ENCODE results near the gene ENTPD3. TPM values are rescaled to one million over a fixed set of nuclear protein-coding genes. Genes with fewer than 3 reads are reported as not detected.

ENTPD3 gene
- total and polyA plus RNA-seq, 2 of the 13 experiments (the other 11 are each of a cell fraction or from before 2014, with no cell fraction given): 0.07 TPM; not detected in 1

- TF ChIP-seq FUBP1 (CRISPR knock-in tag; IDR thresholded peaks at IDR 0.05; ENCODE audit: borderline replicate concordance): no peak
- TF ChIP-seq PHB2 (IDR thresholded peaks at IDR 0.05; ENCODE audit: partially characterized antibody): no peak
- peak; percentile 89 for TF ChIP-seq RBM39 (IDR thresholded peaks at IDR 0.05; ENCODE audit: low read depth, low read length, poor library complexity, severe bottlenecking)
- no peak for TF ChIP-seq FOXP1 (IDR thresholded peaks at IDR 0.05)
- no peak for TF ChIP-seq FOXP1 (CRISPR knock-in tag; IDR thresholded peaks at IDR 0.05)
- TF ChIP-seq SIN3B (IDR thresholded peaks at IDR 0.05; ENCODE audit: low read length): peak; percentile 73; the same call in 1 of the 2 replicates
- TF ChIP-seq ZNF670 (CRISPR knock-in tag; IDR thresholded peaks at IDR 0.05; ENCODE audit: borderline replicate concordance): no peak; the same call in 1 of the 2 replicates
- TF ChIP-seq ZBTB3 (CRISPR knock-in tag; IDR thresholded peaks at IDR 0.05; ENCODE audit: borderline replicate concordance, low read depth): no peak
- TF ChIP-seq ZNF572 (CRISPR knock-in tag; IDR thresholded peaks at IDR 0.05): peak; percentile 86
- TF ChIP-seq, protein P1, sequence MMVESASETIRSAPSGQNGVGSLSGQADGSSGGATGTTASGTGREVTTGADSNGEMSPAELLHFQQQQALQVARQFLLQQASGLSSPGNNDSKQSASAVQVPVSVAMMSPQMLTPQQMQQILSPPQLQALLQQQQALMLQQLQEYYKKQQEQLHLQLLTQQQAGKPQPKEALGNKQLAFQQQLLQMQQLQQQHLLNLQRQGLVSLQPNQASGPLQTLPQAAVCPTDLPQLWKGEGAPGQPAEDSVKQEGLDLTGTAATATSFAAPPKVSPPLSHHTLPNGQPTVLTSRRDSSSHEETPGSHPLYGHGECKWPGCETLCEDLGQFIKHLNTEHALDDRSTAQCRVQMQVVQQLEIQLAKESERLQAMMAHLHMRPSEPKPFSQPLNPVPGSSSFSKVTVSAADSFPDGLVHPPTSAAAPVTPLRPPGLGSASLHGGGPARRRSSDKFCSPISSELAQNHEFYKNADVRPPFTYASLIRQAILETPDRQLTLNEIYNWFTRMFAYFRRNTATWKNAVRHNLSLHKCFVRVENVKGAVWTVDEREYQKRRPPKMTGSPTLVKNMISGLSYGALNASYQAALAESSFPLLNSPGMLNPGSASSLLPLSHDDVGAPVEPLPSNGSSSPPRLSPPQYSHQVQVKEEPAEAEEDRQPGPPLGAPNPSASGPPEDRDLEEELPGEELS (CRISPR knock-in tag; IDR thresholded peaks at IDR 0.05): no peak
- peak; percentile 70 for TF ChIP-seq NAIF1 (CRISPR knock-in tag; IDR thresholded peaks at IDR 0.05; ENCODE audit: borderline replicate concordance)
- TF ChIP-seq ZNF484 (CRISPR knock-in tag; IDR thresholded peaks at IDR 0.05; ENCODE audit: borderline replicate concordance, low read depth): no peak
- no peak for TF ChIP-seq CENPX (CRISPR knock-in tag; IDR thresholded peaks at IDR 0.05)
- peak; percentile 70; the same call in 1 of the 2 replicates for TF ChIP-seq MEIS2 (CRISPR knock-in tag; IDR thresholded peaks at IDR 0.05)
- 0 out of 2 replicates have a peak, but pooled peaks have one; percentile 43 for TF ChIP-seq GZF1 (CRISPR knock-in tag; IDR thresholded peaks at IDR 0.05)
- TF ChIP-seq RARA (CRISPR knock-in tag; IDR thresholded peaks at IDR 0.05): 0 out of 2 replicates have a peak, but pooled peaks have one; percentile 5
- no peak for TF ChIP-seq U2AF1 (optimal IDR thresholded peaks at IDR 0.05; ENCODE audit: low read depth, low read length)
- no peak; the same call in 1 of the 2 replicates for TF ChIP-seq MIER3 (CRISPR knock-in tag; IDR thresholded peaks at IDR 0.05; ENCODE audit: borderline replicate concordance)
- peak; percentile 94 for TF ChIP-seq YEATS2 (CRISPR knock-in tag; IDR thresholded peaks at IDR 0.05; ENCODE audit: borderline replicate concordance)
- no peak for TF ChIP-seq GABPA (IDR thresholded peaks at IDR 0.05; ENCODE audit: low read depth, low read length)
- TF ChIP-seq GABPA (CRISPR knock-in tag; IDR thresholded peaks at IDR 0.05; ENCODE audit: low read depth): peak; percentile 61
- no peak for TF ChIP-seq NONO (IDR thresholded peaks at IDR 0.05)
- peak; percentile 87 for TF ChIP-seq NONO (CRISPR knock-in tag; conservative IDR thresholded peaks at IDR 0.05)
- TF ChIP-seq CCDC6 (CRISPR knock-in tag; IDR thresholded peaks at IDR 0.05): peak; percentile 52; the same call in 1 of the 2 replicates
- peak; percentile 57 for TF ChIP-seq ZNF777 (CRISPR knock-in tag; IDR thresholded peaks at IDR 0.05)
- TF ChIP-seq TBX2 (CRISPR knock-in tag; IDR thresholded peaks at IDR 0.05; ENCODE audit: borderline replicate concordance): peak; percentile 46; the same call in 1 of the 2 replicates
- 0 out of 2 replicates have a peak, but pooled peaks have one; percentile 53 for TF ChIP-seq ZNF225 (CRISPR knock-in tag; IDR thresholded peaks at IDR 0.05)
- no peak for TF ChIP-seq PLRG1 (conservative IDR thresholded peaks at IDR 0.05)
- TF ChIP-seq ZC3H13 (CRISPR knock-in tag; IDR thresholded peaks at IDR 0.05): no peak
These were observed 70.2 kb downstream of the ENTPD3 start, which contains the start of gene RPL14 (continued) for GRCh38 chr3:40456940-40457823.
